NCI-H1436 treated with DMSO at 0.1 percent for 48 hours (cell line): ENCODE measurements around the gene TSPOAP1.

Experiments
- DNase-seq: peaks from one replicate; lab custom pipeline; 2025; lab: John Stamatoyannopoulos, UW

Gene TSPOAP1

DNA sequence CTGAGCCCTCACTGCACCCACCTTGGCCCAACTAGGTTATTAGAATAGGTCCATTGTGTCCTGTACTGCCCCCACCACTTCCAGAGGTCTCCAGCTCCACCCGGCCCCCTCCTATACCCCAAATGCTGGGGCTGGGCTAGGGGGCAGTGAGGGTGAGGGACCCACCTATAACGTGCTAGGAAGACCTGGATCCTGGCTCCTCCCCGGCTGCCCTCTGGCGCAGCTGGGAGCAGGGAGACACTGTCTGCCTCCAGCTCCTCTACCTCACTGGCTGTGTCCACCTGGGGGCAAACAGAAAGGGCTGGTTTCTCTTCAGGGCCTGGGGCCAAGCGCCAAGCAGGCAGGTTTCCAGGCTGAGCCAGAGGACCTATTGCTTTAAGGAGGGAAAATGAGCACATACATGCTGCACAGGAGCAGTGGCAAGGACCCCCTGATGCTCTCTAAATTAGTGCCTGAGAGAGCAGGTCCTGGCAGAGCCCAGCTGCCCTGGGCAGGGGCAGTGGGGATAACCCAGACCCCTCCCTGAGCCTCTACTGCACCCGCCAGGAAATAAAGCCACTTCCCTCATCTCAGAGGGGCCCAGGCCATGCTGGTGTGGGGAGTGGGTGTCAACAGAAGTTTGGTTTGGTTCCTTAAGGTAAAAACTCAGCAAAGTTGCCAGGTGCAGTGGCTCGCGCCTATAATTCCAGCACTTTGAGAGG, 12.2 kb downstream of the TSPOAP1 start:
- no peak for DNase-seq

DNA sequence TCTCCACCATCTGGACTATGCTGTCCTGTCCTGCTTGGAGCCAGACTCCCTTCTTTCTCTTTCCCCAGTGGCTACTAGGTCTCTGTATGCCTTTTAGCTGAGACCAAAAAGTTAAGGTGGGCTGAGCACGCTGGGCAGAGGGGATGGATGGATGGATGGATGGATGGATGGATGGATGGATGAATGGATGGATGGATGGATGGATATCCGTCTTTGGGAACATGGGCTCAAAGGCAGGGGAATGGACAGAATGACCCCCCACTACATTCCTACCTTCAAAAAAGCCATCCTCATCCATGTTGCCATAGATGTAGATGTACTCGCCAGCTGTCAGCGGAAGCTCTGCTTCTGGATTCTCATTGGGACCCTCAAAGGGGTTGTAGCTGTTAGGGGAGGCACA, 12.8 kb downstream of the TSPOAP1 start:
- DNase-seq: no peak

GRCh38 chr17:58315281-58315711, 13.3 kb downstream of the TSPOAP1 start:
- DNase-seq: no peak

GRCh38 chr17:58314706-58315015, 13.9 kb downstream of the TSPOAP1 start:
- DNase-seq: no peak

GRCh38 chr17:58313815-58314705, 14.5 kb downstream of the TSPOAP1 start:
- no peak for DNase-seq

- DNase-seq: no peak
Measured at GRCh38 chr17:58312829-58313228, 15.8 kb downstream of the TSPOAP1 start.

GRCh38 chr17:58312021-58312630, 16.5 kb downstream of the TSPOAP1 start:
- DNase-seq: no peak

- no peak for DNase-seq
Measured at GRCh38 chr17:58311429-58311894, 17.1 kb downstream of the TSPOAP1 start.

DNA sequence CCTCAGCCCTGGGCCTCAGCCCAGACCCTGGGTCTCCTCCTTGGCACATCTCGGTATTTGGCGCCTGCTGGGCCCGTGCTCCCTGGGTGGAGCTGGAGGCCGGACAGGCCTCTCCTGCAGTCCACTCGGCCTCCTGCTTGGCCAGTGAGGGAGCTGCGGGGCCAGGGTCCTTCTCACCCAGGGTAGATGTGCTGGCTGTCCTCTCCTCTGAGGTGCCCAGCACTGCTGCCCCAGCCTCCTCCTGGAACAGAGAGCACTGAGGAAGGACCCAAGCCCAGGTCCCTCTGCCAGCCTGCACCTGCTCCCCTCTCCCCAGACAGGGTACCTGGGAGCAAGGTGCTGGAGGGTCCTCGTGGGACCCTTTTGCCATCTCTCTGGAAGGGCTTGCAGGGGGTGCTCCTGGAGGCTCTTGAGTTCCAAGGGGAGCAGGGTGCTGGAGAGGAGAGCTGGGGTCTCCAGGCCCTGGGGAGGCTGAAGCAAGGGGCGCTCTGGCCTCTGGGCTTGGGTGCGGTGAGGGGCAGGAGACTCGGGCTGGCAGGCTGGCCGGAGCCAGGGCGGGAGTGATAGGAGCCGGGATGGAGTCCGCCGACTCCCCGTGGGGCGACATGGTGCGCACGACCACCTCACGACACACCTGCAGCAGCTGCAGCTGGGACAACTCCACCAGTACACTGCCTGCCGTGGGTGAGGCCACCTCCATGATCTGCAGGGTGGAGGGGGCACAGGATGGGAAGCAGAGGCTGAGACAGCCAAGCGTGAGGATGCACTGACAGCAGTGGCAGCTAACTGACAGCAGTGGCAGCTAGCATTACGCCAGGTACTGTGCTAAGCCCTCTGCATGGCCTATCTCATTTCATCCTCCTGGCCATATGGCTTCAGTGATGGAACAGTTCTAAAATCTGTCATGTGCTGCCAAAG, 17.8 kb downstream of the TSPOAP1 start:
- DNase-seq: no peak

DNA sequence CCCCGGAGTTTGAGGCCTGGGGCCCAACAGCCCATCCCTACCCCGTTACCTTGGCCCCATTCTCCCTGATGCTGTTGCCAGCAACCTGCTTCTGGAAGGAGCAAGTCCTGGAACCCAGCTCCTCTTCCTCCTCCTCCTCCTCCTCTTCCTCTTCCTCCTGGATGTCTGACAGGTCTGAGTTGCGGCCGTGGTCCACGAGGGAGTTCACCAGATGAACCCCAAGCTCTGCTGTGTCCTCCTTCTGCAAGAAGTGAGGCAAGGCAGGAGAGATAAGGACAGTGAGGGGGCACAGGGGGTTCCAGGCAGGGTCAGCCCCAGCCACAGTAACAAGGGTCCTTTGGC, 18.7 kb downstream of the TSPOAP1 start:
- DNase-seq: no peak

- DNase-seq: no peak
Measured at GRCh38 chr17:58308985-58309917, 19.3 kb downstream of the TSPOAP1 start.

GRCh38 chr17:58308173-58308984, 20.2 kb downstream of the TSPOAP1 start:
- no peak for DNase-seq

DNA sequence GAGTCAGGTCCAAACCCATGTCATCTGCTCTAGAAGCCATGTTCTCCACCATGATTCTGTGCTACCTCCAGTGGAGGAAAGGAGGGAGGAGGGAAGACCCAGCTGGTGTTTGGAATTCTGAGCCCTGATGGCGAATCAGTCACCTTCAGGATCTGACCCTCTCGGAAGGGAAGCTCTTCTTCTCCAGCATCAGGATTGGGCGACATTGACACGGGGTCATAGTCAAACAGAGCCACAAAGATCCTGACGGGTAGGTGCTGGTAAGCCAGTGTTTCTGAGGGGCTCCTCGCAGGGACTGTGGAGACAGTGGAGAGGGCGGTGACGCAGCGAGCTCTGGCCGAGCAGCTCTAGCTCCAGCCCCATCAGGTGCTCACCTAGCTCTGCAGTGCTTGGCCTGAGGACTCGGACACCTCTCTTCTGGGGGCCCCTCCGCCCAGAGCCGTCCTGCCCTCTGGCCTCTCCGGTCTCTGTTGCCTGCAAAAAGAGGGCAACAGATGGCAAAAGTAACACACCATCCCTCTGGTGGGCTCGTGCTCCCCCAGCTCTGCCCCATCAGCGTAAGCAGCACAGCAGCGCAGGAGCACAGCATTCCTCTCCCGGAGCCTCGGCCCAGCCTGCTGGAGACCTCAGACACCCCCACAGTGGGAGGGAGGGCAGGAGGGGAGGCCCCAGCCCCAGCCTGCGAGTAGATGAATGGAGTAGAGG, 21.0 kb downstream of the TSPOAP1 start:
- no peak for DNase-seq

DNA sequence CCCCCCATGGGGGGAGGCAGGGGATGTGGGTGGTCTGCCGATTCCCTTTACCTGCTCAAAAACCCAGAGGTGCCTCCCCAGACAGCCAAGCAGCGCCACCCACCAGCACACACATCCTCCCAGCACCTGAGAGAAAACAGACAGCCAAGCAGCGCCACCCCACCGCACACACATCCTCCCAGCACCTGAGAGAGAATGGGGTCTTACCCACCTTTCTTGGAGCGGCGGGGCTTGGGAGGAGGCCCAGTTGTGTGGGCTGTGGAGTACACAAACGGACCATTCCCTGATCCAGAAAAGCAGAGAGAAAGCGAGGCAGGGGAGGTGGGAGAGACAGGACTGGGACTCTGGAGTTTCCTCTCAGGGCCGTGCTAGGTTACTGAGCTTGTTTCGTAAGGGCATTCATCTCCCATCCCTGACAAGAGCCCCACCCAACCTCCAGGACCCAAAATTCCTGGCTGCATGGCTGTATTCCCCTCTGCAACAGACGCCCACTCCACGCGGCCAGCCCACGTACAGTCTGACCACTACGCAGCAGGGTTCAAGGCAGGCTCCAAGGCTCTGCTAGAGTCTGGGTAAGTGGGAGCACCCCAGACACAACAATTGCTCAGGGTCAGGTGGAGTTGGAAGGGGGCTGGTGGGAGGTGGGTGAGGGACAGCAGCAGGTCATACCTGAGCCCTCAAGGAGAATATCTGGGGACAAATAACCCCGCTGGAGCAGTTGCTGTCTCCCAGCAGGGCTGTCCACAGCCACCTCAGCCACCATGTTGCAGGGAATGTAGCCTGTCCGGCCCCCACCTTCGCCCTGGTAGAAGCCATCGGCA, 22.3 kb downstream of the TSPOAP1 start:
- DNase-seq: no peak

DNA sequence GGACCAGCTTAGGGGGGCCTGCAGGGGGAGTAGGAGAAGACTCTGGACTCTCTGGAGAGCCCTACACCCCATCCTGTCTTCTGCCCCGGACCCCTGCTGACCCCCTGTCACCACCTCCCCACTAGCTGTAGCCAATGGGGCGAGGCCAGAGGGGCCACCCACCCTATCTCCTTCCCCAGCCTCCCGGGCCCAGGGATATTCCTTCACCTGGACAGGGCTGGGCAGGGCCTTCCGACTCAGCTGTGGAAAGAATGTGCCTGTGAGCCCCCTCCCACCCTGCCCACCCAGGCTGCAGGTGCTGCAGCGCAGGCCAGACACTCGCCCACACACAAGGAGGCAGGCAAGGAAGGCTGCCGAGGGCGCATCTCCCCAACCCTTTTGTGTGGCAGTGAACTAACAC, 23.0 kb downstream of the TSPOAP1 start:
- DNase-seq: no peak

DNA sequence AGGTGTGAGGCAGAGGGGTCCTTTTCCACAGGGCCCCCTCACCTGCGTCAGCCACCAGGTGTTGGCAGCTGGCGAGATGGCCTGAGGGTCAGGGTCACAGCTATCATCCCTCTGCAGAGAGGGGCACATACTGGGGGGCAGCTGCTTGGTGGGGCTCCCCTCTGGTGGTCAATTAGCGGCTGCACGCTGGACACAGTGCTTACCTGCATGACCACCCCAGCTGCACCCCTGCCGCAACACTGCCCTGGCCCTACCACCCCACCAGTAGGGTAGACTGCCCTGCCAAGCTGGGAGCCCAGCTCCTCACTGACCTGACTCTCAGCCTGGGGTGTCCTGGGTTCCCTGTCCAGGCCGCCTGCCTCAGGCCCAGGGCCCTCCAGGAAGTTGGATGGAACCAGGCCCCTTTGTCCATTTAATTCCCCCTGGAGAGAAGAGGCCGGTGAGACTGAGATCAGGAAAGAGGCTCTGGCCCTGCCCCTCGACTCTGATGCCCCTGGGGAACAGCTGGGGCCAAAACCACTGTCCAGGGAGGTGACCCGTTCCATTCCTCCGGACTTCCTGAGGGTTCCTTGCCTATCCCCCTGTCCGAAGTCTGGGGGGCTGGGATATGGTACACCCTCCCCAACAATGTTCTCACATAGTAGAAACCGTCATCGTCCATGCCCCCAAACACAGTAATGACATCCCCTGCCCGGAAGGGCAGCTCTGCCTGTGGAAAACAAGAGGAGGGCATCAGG, 23.7 kb downstream of the TSPOAP1 start:
- no peak for DNase-seq

DNA sequence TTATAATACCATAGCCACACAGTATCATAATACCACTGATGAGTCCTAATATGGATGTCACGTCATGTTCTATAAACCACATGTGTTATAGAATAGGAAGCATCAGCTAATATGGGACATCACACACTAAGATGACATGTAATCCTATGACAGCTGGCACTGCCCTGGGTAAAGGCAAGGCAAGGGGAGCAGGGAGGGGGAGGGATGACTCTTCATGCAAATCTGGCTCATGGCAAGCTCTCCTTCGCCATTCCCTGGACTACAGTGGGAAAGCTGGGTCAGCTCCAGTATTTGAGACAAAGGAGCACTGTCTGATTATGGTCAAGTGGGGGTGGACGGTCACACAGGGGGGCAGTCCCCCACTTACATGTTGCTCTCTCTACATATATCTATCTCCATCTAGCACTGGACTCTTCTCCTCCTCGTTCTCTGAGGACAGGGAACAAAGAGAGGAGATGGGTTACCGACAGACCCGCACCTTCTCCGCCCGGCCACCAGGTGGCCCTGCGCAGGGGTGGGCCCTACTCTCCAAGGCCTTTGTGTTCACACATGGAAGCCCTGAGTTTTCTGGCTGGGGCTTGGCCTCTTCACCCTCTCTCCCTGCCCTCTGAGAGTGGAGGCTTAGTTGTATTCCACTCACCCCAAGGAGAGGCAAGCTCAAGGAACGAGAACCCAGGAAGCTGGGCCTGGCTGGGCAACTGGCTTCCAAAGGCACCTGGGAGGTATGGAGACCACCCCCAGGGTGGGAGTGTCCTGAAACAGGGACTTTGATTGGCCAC, 24.4 kb downstream of the TSPOAP1 start:
- no peak for DNase-seq
